Adrenal gland (tissue), 12 donors: ENCODE measurements around the gene RBM19. TPM values are rescaled to one million over a fixed set of nuclear protein-coding genes. Genes with fewer than 3 reads are reported as not detected.

ENCODE experiments used
- DNase-seq, 7 donors: peaks; one replicate each; pipeline ENCODE4 v3.0.0-alpha.2; 2019 to 2020
- H3K27ac ChIP-seq, 5 donors: fragments of 200-600 bp; sonication (generic) in 4 of 5; 1 replicate in 3 of 5; 2 replicates in 2 of 5; pipeline versions ENCODE4 v1.5.1 to v1.8.0; 2016 to 2020; ENCODE audit warnings: mild to moderate bottlenecking in 1 of 5
- H3K27me3 ChIP-seq: fragments of 200-600 bp; 2 replicates; pipeline ENCODE4 v1.8.0; 2021
- H3K36me3 ChIP-seq, 2 donors: fragments of 200-600 bp; replicated peaks in 1 of 2; 1 replicate in 1 of 2; 2 replicates in 1 of 2; pipeline versions ENCODE4 v1.5.1 to v1.8.0; 2018 to 2022
- H3K4me1 ChIP-seq, 2 donors: fragments of 200-600 bp; replicated peaks in 1 of 2; 1 replicate in 1 of 2; 2 replicates in 1 of 2; pipeline versions ENCODE4 v1.5.1 to v1.8.0; 2018 to 2021
- H3K4me3 ChIP-seq, 4 donors: fragments of 200-600 bp; sonication (generic) in 3 of 4; one replicate each; pipeline ENCODE4 v1.5.1; 2016 to 2018
- H3K9me3 ChIP-seq, 3 donors: fragments of 200-600 bp; sonication (generic) in 1 of 3; replicated peaks in 1 of 3; 1 replicate in 2 of 3; 2 replicates in 1 of 3; pipeline versions ENCODE4 v1.5.1 to v1.8.0; 2016 to 2021
- CTCF ChIP-seq, 6 experiments: fragments of 450-650 bp in 4 of 6; fragments of 200-600 bp in 2 of 6; sonication (generic) in 1 of 6; IDR thresholded peaks; 1 replicate in 5 of 6; 2 replicates in 1 of 6; pipeline versions ENCODE4 v1.5.1 to v1.8.0; 2016 to 2021; ENCODE audit warnings: antibody characterized with exemption in 6 of 6, mild to moderate bottlenecking in 2 of 6, moderate library complexity in 1 of 6
- POLR2A ChIP-seq, 2 donors: fragments of 450-650 bp; IDR thresholded peaks; one replicate each; pipeline ENCODE4 v1.6.1; 2017; ENCODE audit warnings: antibody characterized with exemption in 2 of 2, mild to moderate bottlenecking in 2 of 2, moderate library complexity in 1 of 2
- WGBS, 4 donors: extraction: QIAGEN DNeasy Blood & Tissue Kit in 2 of 4; methylation state at CpG; one replicate each; pipeline versions ENCODE4 v1.1.5 to v1.1.7; 2013 to 2017; 5-methylcytosine and 5-hydroxymethylcytosine counted together
- intact Hi-C, 2 donors: fragments of 100-400 bp; cut with DNase I; formaldehyde crosslinking; loops; one replicate each; pipeline versions ENCODE4 v1.14.1 to v1.15.0; 2022 to 2023
- polyA plus RNA-seq, 3 donors: library from polyadenylated mRNA; stranded (reverse); fragments of 200-250 nt in 2 of 3; fragments of 350-450 nt in 1 of 3; fragmentation: Illumina TruSeq in 1 of 3; extraction: RNeasy Lipid Tissue Mini Kit (QIAGEN cat#74804) in 1 of 3; gene quantifications; one replicate each; pipeline ENCODE4 v1.2.3, GENCODE V29; 2013 to 2014
- total RNA-seq, 9 donors: library from RNA; depleted of rRNA in 4 of 9; stranded (reverse); fragments of >200 nt in 4 of 9; fragments of 120-200 nt in 1 of 9; fragmentation: NEBNext Ultra II Directional in 1 of 9; extraction: Animal tissue kit (Norgen Biotek cat#: 25700) in 1 of 9; gene quantifications; one replicate each; pipeline versions ENCODE4 v1.1.0 to v1.2.4, GENCODE V29; 2013 to 2023
- donor health status: healthy with polysubstance abuse.
- donor health status: Bipolar disorder and iron deficiency.
- donor health status: DM: yes; HTN: yes; CAD: no.
- donor health status: DM: no; HTN: no; CAD: no.
- donor health status: DM: no; HTN: no; CAD: no.
- donor health status: DM: yes; HTN: yes; CAD: no.

Gene RBM19
- total and polyA plus RNA-seq, 12 donors = 19.6 to 71.4 (median 33.1) TPM

- WGBS, 4 donors = 90 to 95% (median 94%) methylated on average over 8 to 31 of the region's 31 CpGs
- TF ChIP-seq POLR2A (IDR thresholded peaks at IDR 0.05) = no peak
- TF ChIP-seq CTCF (IDR thresholded peaks at IDR 0.05) = no peak
- no peak overlapping the region for H3K4me3 ChIP-seq
- no peaks in the 10 kb centered on the region for H3K4me1 ChIP-seq
- no peaks in the 10 kb centered on the region for H3K9me3 ChIP-seq
- H3K27ac ChIP-seq = no peak overlapping the region
- intact Hi-C loops = no loop called here
- H3K27me3 ChIP-seq = no peaks in the 10 kb centered on the region
- peaks cover 0 to 9% of the 10 kb centered on the region in 2 donors for H3K36me3 ChIP-seq
- DNase-seq = no peak
Observed at GRCh38 chr12:113844495-113845210, 121.5 kb downstream of the RBM19 start.

DNA sequence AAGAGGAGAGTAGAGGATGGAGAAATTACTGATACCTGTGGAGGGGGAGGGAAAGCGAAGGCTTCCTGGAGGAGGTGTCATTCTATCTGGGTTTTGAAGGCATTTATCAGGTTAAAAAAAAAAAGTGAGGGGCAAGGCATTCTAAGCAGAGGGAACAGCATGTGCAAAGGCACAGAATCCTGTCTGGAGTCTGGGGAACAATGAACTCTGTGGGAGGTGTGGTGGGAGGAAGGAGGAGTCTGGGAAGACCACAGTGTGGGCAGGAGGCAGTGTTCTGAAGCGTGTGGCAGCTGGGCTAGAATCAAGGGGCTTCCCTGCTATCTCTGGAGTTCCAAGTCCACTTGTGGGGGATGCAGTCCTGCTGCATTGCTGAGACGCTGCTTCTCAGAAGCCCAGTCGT lies 123.4 kb downstream of the RBM19 start:
- no peak for DNase-seq
- no peak for TF ChIP-seq POLR2A (IDR thresholded peaks at IDR 0.05)
- TF ChIP-seq CTCF (IDR thresholded peaks at IDR 0.05) = no peak
- H3K27me3 ChIP-seq = no peaks in the 10 kb centered on the region
- no peaks in the 10 kb centered on the region for H3K4me1 ChIP-seq
- H3K27ac ChIP-seq = no peak overlapping the region
- intact Hi-C loops = no loop called here
- H3K36me3 ChIP-seq = peaks cover 0 to 9% of the 10 kb centered on the region in 2 donors
- WGBS, 4 donors = 98 to 100% (median 99%) methylated on average over 3 to 4 of the region's 4 CpGs
- no peaks in the 10 kb centered on the region for H3K9me3 ChIP-seq
- H3K4me3 ChIP-seq = no peak overlapping the region

- H3K27ac ChIP-seq = no peak overlapping the region
- no peaks in the 10 kb centered on the region for H3K27me3 ChIP-seq
- TF ChIP-seq POLR2A (IDR thresholded peaks at IDR 0.05) (no peak), CTCF (IDR thresholded peaks at IDR 0.05) (no peak)
- WGBS, 4 donors = 93 to 100% (median 95%) methylated on average over 3 of the region's 3 CpGs
- H3K36me3 ChIP-seq = peaks cover 0 to 9% of the 10 kb centered on the region in 2 donors
- DNase-seq = no peak
- intact Hi-C loops = no loop called here
- H3K4me3 ChIP-seq = no peak overlapping the region
- no peaks in the 10 kb centered on the region for H3K9me3 ChIP-seq
- no peaks in the 10 kb centered on the region for H3K4me1 ChIP-seq
Observed at GRCh38 chr12:113841786-113842185, 124.3 kb downstream of the RBM19 start.

DNA sequence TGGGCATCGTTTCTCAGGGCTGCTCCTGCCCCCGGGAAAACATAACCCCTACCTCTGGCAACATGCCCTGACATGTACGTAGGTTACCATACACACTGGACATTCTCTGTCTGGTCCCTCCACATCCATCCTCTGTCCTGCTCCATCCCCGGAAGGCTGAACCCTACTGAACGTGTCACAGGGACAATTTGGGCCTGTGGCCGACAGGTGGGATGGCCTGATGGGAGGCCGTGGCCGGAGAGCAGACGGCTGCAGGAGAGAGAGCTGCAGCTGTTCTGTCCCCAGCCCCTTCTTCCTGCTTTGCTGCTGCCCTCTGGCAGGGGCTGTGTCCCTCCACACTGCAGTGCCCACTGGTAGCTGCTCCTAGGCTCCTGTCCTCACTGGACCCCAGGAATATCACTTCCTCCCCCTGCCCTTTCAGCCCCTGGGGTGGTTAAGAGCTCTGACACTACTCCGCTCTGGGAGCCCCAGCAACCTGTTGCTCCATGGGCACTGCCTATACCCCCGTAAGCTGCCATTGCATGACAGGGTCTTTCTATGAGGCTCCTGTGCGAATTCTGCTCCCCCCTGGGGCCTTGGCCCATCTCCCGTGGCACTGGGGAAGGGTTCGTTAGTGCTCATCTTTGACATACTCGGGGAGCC lies 125.6 kb downstream of the RBM19 start:
- no peak overlapping the region for H3K4me3 ChIP-seq
- intact Hi-C loops = no loop called here
- H3K27ac ChIP-seq = no peak overlapping the region
- TF ChIP-seq POLR2A (IDR thresholded peaks at IDR 0.05) = no peak
- no peak for TF ChIP-seq CTCF (IDR thresholded peaks at IDR 0.05)
- H3K27me3 ChIP-seq = no peaks in the 10 kb centered on the region
- no peaks in the 10 kb centered on the region for H3K4me1 ChIP-seq
- DNase-seq = no peak
- no peaks in the 10 kb centered on the region for H3K9me3 ChIP-seq
- WGBS, 4 donors = 89 to 93% (median 91%) methylated on average over 11 to 15 of the region's 15 CpGs
- peaks cover 0 to 5% of the 10 kb centered on the region in 2 donors for H3K36me3 ChIP-seq
